Stomach (tissue), 9 donors: ENCODE data around the gene CHST14. TPM values are rescaled to one million over a fixed set of nuclear protein-coding genes. Genes with fewer than 3 reads are reported as not detected.
A peak's percentile ranks its signal among the peaks of the same experiment; 100 is the strongest.

ENCODE experiments used
- DNase-seq, 2 donors: peaks; one replicate each; pipeline versions ENCODE4 v3.0.0 to v3.0.0-alpha.2; 2013 to 2019
- H3K27ac ChIP-seq, 5 donors: fragments of 200-600 bp in 4 of 5; sonication (generic) in 4 of 5; one replicate each; pipeline ENCODE4 v1.5.1; 2013 to 2019; ENCODE audit warnings: mild to moderate bottlenecking in 1 of 5, moderate library complexity in 1 of 5
- H3K27me3 ChIP-seq, 3 donors: fragments of 200-600 bp; sonication (generic); one replicate each; pipeline ENCODE4 v1.5.1; 2017 to 2019; ENCODE audit warnings: mixed run types in 1 of 3
- H3K36me3 ChIP-seq, 4 donors: fragments of 200-600 bp; sonication (generic); 1 replicate in 3 of 4; 2 replicates in 1 of 4; pipeline ENCODE4 v1.5.1; 2016 to 2019
- H3K4me1 ChIP-seq, 4 donors: fragments of 200-600 bp; sonication (generic); one replicate each; pipeline ENCODE4 v1.5.1; 2016 to 2019
- H3K4me3 ChIP-seq, 4 donors: fragments of 200-600 bp; sonication (generic) in 3 of 4; one replicate each; pipeline ENCODE4 v1.5.1; 2016 to 2019; ENCODE audit warnings: mild to moderate bottlenecking in 1 of 4
- H3K9me3 ChIP-seq, 4 donors: fragments of 200-600 bp; sonication (generic); one replicate each; pipeline ENCODE4 v1.5.1; 2016 to 2019
- CTCF ChIP-seq, 7 experiments: fragments of 450-650 bp in 4 of 7; fragments of 200-600 bp in 3 of 7; sonication (generic) in 3 of 7; IDR thresholded peaks; one replicate each; pipeline ENCODE4 v1.5.1; 2016 to 2019; ENCODE audit warnings: antibody characterized with exemption in 7 of 7, control low read depth in 2 of 7, mild to moderate bottlenecking in 1 of 7
- EP300 ChIP-seq: sonication (generic); formaldehyde crosslinking; IDR thresholded peaks from one replicate; pipeline ENCODE4 v1.6.1; 2017; ENCODE audit warnings: antibody characterized with exemption
- POLR2A ChIP-seq, 4 donors: fragments of 450-650 bp; IDR thresholded peaks; one replicate each; pipeline ENCODE4 v1.6.1; 2016; ENCODE audit warnings: antibody characterized with exemption in 4 of 4, control low read depth in 2 of 4, mild to moderate bottlenecking in 1 of 4, moderate library complexity in 1 of 4
- POLR2AphosphoS5 ChIP-seq, 3 donors: sonication (generic); formaldehyde crosslinking; IDR thresholded peaks; one replicate each; pipeline ENCODE4 v1.6.1; 2016; ENCODE audit warnings: antibody characterized with exemption in 3 of 3
- WGBS, 5 donors: extraction: QIAGEN DNeasy Blood & Tissue Kit in 3 of 5; methylation state at CpG; one replicate each; pipeline versions ENCODE4 v1.1.5 to v1.1.7; 2013 to 2018; 5-methylcytosine and 5-hydroxymethylcytosine counted together
- intact Hi-C: fragments of 100-400 bp; cut with DNase I; formaldehyde crosslinking; loops from one replicate; pipeline ENCODE4 v1.15.1; 2023; ENCODE audit warnings: low total_unique reads
- polyA plus RNA-seq, 3 donors: library from polyadenylated mRNA; stranded (reverse); fragments of 200-250 nt; gene quantifications; one replicate each; pipeline ENCODE4 v1.2.3, GENCODE V29; 2013
- total RNA-seq, 5 donors: library from RNA; depleted of rRNA; stranded (reverse); fragments of >200 nt; gene quantifications; one replicate each; pipeline versions ENCODE4 v1.1.0 to v1.2.3, GENCODE V29; 2014 to 2016
- donor health status: healthy with polysubstance abuse.
- donor health status: Bipolar disorder and iron deficiency.
- donor health status: healthy.

The CHST14 gene
- total and polyA plus RNA-seq, 8 donors = 0.92 to 14.6 (median 5.1) TPM

GRCh38 chr15:40445421-40445922 is 25.3 kb upstream of the CHST14 start:
- Histone ChIP-seq H3K9me3 (no peaks in the 10 kb centered on the region), H3K36me3 (no peaks in the 10 kb centered on the region), H3K27me3 (peaks cover 0 to 1% (median 0%) of the 10 kb centered on the region in 3 donors), H3K27ac (peak overlapping the region in 1 of 5 donors; percentile 31), H3K4me1 (peaks cover 36 to 55% (median 46%) of the 10 kb centered on the region in 4 donors), H3K4me3 (no peak overlapping the region)
- peak in 1 of 2 donors; percentile 53 for DNase-seq
- 19 to 34% (median 26%) methylated on average over 9 of the region's 9 CpGs for WGBS, 5 donors
- TF ChIP-seq POLR2AphosphoS5 (IDR thresholded peaks at IDR 0.05) = no peak
- TF ChIP-seq CTCF (IDR thresholded peaks at IDR 0.05) = no peak
- no peak for TF ChIP-seq POLR2A (IDR thresholded peaks at IDR 0.05)
- TF ChIP-seq EP300 = no peak
- intact Hi-C loops = no loop called here

- no peak overlapping the region for H3K27ac ChIP-seq
These were observed 24.6 kb upstream of the CHST14 start for GRCh38 chr15:40446144-40446543.

GRCh38 chr15:40448354-40448753 is 22.4 kb upstream of the CHST14 start:
- peaks cover 21 to 64% (median 48%) of the 10 kb centered on the region in 4 donors for H3K4me1 ChIP-seq

More at GRCh38 chr15:40446144-40446543, 24.6 kb upstream of the CHST14 start:
- Histone ChIP-seq H3K9me3 (no peaks in the 10 kb centered on the region), H3K4me3 (no peak overlapping the region), H3K36me3 (no peaks in the 10 kb centered on the region), H3K4me1 (peaks cover 36 to 59% (median 46%) of the 10 kb centered on the region in 4 donors), H3K27me3 (no peaks in the 10 kb centered on the region)
- DNase-seq = no peak
- no peak for TF ChIP-seq POLR2AphosphoS5 (IDR thresholded peaks at IDR 0.05)
- TF ChIP-seq EP300 = no peak
- no peak for TF ChIP-seq POLR2A (IDR thresholded peaks at IDR 0.05)
- WGBS, 5 donors = 75 to 92% (median 85%) methylated on average over 3 of the region's 3 CpGs
- intact Hi-C loops = no loop called here

GRCh38 chr15:40449275-40449674 is 21.5 kb upstream of the CHST14 start:
- TF ChIP-seq POLR2A (IDR thresholded peaks at IDR 0.05) = no peak
- TF ChIP-seq EP300 = no peak
- TF ChIP-seq CTCF (IDR thresholded peaks at IDR 0.05) = no peak
- TF ChIP-seq POLR2AphosphoS5 (IDR thresholded peaks at IDR 0.05) = no peak
- H3K36me3 ChIP-seq = no peaks in the 10 kb centered on the region
- H3K27me3 ChIP-seq = no peaks in the 10 kb centered on the region
- H3K9me3 ChIP-seq = no peaks in the 10 kb centered on the region
- no peak overlapping the region for H3K27ac ChIP-seq
- H3K4me3 ChIP-seq = no peak overlapping the region
- peaks cover 21 to 62% (median 49%) of the 10 kb centered on the region in 4 donors for H3K4me1 ChIP-seq
- no peak for DNase-seq
- intact Hi-C loops = no loop called here

More at GRCh38 chr15:40448354-40448753, 22.4 kb upstream of the CHST14 start:
- intact Hi-C loops = no loop called here
- TF ChIP-seq EP300 = no peak
- TF ChIP-seq POLR2A (IDR thresholded peaks at IDR 0.05) = no peak
- no peak for TF ChIP-seq POLR2AphosphoS5 (IDR thresholded peaks at IDR 0.05)
- TF ChIP-seq CTCF (IDR thresholded peaks at IDR 0.05) = no peak
- H3K36me3 ChIP-seq = no peaks in the 10 kb centered on the region
- no peak for DNase-seq
- no peak overlapping the region for H3K27ac ChIP-seq
- H3K9me3 ChIP-seq = no peaks in the 10 kb centered on the region
- no peaks in the 10 kb centered on the region for H3K27me3 ChIP-seq
- WGBS, 5 donors = 89 to 98% (median 95%) methylated on average over 4 of the region's 4 CpGs
- H3K4me3 ChIP-seq = no peak overlapping the region

GRCh38 chr15:40450047-40450446 is 20.7 kb upstream of the CHST14 start:
- WGBS, 5 donors = 79 to 90% (median 83%) methylated on average over 2 of the region's 2 CpGs
- Histone ChIP-seq H3K4me1 (peaks cover 19 to 62% (median 53%) of the 10 kb centered on the region in 4 donors), H3K4me3 (no peak overlapping the region), H3K9me3 (no peaks in the 10 kb centered on the region), H3K27ac (no peak overlapping the region), H3K27me3 (no peaks in the 10 kb centered on the region), H3K36me3 (no peaks in the 10 kb centered on the region)
- intact Hi-C loops = no loop called here
- no peak for DNase-seq
- TF ChIP-seq EP300 (no peak), POLR2AphosphoS5 (IDR thresholded peaks at IDR 0.05) (no peak), CTCF (IDR thresholded peaks at IDR 0.05) (no peak), POLR2A (IDR thresholded peaks at IDR 0.05) (no peak)
